ENCODE measurements around the gene SCN1B. TPM values are rescaled to one million over a fixed set of nuclear protein-coding genes. Genes with fewer than 3 reads are reported as not detected.

SCN1B gene
- total and polyA plus RNA-seq, 2 of the 13 experiments (the other 11 are each of a cell fraction or from before 2014, with no cell fraction given) = 2.7 to 20.1 TPM

DNA sequence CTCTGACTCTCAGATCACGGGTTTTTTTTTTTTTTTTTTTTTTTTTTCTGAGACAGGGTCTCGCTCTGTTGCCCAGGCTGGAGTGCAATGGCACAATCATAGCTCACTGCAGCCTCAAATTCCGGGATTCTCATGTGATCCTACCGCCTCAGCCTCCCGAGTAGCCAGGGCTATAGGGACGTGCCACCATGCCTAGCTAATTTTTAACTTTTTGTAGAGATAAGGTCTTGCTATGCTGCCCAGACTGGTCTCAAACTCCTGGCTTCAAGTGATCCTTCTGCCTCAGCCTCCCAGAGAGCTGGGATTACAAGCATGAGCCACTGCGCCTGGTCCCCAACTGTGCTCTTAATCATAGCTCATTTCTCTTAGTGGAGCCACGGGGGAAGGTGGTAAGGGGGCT, 34.7 kb upstream of the SCN1B start (continued):
- TF ChIP-seq, protein P1, sequence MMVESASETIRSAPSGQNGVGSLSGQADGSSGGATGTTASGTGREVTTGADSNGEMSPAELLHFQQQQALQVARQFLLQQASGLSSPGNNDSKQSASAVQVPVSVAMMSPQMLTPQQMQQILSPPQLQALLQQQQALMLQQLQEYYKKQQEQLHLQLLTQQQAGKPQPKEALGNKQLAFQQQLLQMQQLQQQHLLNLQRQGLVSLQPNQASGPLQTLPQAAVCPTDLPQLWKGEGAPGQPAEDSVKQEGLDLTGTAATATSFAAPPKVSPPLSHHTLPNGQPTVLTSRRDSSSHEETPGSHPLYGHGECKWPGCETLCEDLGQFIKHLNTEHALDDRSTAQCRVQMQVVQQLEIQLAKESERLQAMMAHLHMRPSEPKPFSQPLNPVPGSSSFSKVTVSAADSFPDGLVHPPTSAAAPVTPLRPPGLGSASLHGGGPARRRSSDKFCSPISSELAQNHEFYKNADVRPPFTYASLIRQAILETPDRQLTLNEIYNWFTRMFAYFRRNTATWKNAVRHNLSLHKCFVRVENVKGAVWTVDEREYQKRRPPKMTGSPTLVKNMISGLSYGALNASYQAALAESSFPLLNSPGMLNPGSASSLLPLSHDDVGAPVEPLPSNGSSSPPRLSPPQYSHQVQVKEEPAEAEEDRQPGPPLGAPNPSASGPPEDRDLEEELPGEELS (CRISPR knock-in tag; IDR thresholded peaks at IDR 0.05) = peak; percentile 32; the same call in 1 of the 2 replicates
- no peak for TF ChIP-seq NR3C1 (CRISPR knock-in tag; IDR thresholded peaks at IDR 0.05)
- TF ChIP-seq GATA4 (IDR thresholded peaks at IDR 0.05; ENCODE audit: borderline replicate concordance, low read depth) = peak; percentile 19; the same call in 1 of the 2 replicates
- peak; percentile 99 for TF ChIP-seq ZNF121 (CRISPR knock-in tag; IDR thresholded peaks at IDR 0.05)
- TF ChIP-seq ZNF10 (CRISPR knock-in tag; IDR thresholded peaks at IDR 0.05; ENCODE audit: borderline replicate concordance, low read depth) = no peak
- TF ChIP-seq GATAD2A (CRISPR knock-in tag; IDR thresholded peaks at IDR 0.05) = peak; percentile 45; the same call in 1 of the 2 replicates
- no peak for TF ChIP-seq RBM22 (optimal IDR thresholded peaks at IDR 0.05; ENCODE audit: low read length)
- peak; percentile 33 for TF ChIP-seq CBX1 (IDR thresholded peaks at IDR 0.05; ENCODE audit: low read depth)
- TF ChIP-seq MED1 (CRISPR knock-in tag; IDR thresholded peaks at IDR 0.05) = peak; percentile 44
- TF ChIP-seq, protein P2, sequence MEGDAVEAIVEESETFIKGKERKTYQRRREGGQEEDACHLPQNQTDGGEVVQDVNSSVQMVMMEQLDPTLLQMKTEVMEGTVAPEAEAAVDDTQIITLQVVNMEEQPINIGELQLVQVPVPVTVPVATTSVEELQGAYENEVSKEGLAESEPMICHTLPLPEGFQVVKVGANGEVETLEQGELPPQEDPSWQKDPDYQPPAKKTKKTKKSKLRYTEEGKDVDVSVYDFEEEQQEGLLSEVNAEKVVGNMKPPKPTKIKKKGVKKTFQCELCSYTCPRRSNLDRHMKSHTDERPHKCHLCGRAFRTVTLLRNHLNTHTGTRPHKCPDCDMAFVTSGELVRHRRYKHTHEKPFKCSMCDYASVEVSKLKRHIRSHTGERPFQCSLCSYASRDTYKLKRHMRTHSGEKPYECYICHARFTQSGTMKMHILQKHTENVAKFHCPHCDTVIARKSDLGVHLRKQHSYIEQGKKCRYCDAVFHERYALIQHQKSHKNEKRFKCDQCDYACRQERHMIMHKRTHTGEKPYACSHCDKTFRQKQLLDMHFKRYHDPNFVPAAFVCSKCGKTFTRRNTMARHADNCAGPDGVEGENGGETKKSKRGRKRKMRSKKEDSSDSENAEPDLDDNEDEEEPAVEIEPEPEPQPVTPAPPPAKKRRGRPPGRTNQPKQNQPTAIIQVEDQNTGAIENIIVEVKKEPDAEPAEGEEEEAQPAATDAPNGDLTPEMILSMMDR (CRISPR knock-in tag; IDR thresholded peaks at IDR 0.05) = no peak
- no peak for TF ChIP-seq ZNF598 (CRISPR knock-in tag; IDR thresholded peaks at IDR 0.05; ENCODE audit: borderline replicate concordance)
- TF ChIP-seq ZNF614 (CRISPR knock-in tag; IDR thresholded peaks at IDR 0.05; ENCODE audit: borderline replicate concordance) = no peak
- peak; percentile 14; the same call in 1 of the 2 replicates for TF ChIP-seq ETV5 (CRISPR knock-in tag; IDR thresholded peaks at IDR 0.05; ENCODE audit: borderline replicate concordance)
- no peak for TF ChIP-seq NFIC (IDR thresholded peaks at IDR 0.05; ENCODE audit: low read length)
- no peak for TF ChIP-seq MTF1 (CRISPR knock-in tag; IDR thresholded peaks at IDR 0.05)
- TF ChIP-seq, protein P3, sequence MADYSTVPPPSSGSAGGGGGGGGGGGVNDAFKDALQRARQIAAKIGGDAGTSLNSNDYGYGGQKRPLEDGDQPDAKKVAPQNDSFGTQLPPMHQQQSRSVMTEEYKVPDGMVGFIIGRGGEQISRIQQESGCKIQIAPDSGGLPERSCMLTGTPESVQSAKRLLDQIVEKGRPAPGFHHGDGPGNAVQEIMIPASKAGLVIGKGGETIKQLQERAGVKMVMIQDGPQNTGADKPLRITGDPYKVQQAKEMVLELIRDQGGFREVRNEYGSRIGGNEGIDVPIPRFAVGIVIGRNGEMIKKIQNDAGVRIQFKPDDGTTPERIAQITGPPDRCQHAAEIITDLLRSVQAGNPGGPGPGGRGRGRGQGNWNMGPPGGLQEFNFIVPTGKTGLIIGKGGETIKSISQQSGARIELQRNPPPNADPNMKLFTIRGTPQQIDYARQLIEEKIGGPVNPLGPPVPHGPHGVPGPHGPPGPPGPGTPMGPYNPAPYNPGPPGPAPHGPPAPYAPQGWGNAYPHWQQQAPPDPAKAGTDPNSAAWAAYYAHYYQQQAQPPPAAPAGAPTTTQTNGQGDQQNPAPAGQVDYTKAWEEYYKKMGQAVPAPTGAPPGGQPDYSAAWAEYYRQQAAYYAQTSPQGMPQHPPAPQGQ (CRISPR knock-in tag; IDR thresholded peaks at IDR 0.05; ENCODE audit: borderline replicate concordance) = no peak
- TF ChIP-seq ZNF317 (CRISPR knock-in tag; IDR thresholded peaks at IDR 0.05) = 0 out of 2 replicates have a peak, but pooled peaks have one; percentile 10
- TF ChIP-seq PHB2 (IDR thresholded peaks at IDR 0.05; ENCODE audit: partially characterized antibody) = no peak
- TF ChIP-seq HDAC2 (CRISPR knock-in tag; IDR thresholded peaks at IDR 0.05) = peak; percentile 38
- peak; percentile 98 for TF ChIP-seq ZMYM3 (CRISPR knock-in tag; IDR thresholded peaks at IDR 0.05)
- peak; percentile 98 for TF ChIP-seq ZFP90 (CRISPR knock-in tag; IDR thresholded peaks at IDR 0.05; ENCODE audit: borderline replicate concordance)
- TF ChIP-seq ZNF256 (CRISPR knock-in tag; conservative IDR thresholded peaks at IDR 0.05) = no peak
- TF ChIP-seq ZNF644 (CRISPR knock-in tag; IDR thresholded peaks at IDR 0.05; ENCODE audit: low read depth) = peak; percentile 32; the same call in 1 of the 2 replicates
- no peak for TF ChIP-seq ZNF430 (CRISPR knock-in tag; IDR thresholded peaks at IDR 0.05)
- TF ChIP-seq, protein P4, sequence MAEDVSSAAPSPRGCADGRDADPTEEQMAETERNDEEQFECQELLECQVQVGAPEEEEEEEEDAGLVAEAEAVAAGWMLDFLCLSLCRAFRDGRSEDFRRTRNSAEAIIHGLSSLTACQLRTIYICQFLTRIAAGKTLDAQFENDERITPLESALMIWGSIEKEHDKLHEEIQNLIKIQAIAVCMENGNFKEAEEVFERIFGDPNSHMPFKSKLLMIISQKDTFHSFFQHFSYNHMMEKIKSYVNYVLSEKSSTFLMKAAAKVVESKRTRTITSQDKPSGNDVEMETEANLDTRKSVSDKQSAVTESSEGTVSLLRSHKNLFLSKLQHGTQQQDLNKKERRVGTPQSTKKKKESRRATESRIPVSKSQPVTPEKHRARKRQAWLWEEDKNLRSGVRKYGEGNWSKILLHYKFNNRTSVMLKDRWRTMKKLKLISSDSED (CRISPR knock-in tag; IDR thresholded peaks at IDR 0.05) = no peak
- no peak for TF ChIP-seq NFKB2 (CRISPR knock-in tag; IDR thresholded peaks at IDR 0.05; ENCODE audit: borderline replicate concordance)
